AG10803 (cell line): Measurements from ENCODE around the gene RECQL5.

Source experiments
- DNase-seq: peaks from one replicate; pipeline ENCODE4 v3.0.0; 2010; ENCODE audit warnings: low read depth
- H3K4me3 ChIP-seq: 2 replicates; pipeline ENCODE4 v1.5.1; 2011; ENCODE audit warnings: mild to moderate bottlenecking, low read length, control low read depth
- CTCF ChIP-seq: conservative IDR thresholded peaks from 2 replicates; pipeline ENCODE4 v1.5.1; 2011; ENCODE audit warnings: mild to moderate bottlenecking, low read length, control low read depth, inconsistent platforms

Gene RECQL5

GRCh38 chr17:75650874-75651273 lies 16.1 kb downstream of the RECQL5 start:
- no peak for TF ChIP-seq CTCF
- H3K4me3 ChIP-seq = no peak overlapping the region
- no peak for DNase-seq

- no peak for DNase-seq
- no peak overlapping the region for H3K4me3 ChIP-seq
- no peak for TF ChIP-seq CTCF
Observed at GRCh38 chr17:75649687-75650086, 17.3 kb downstream of the RECQL5 start.

- TF ChIP-seq CTCF = no peak
- no peak overlapping the region for H3K4me3 ChIP-seq
- DNase-seq = no peak
Observed at GRCh38 chr17:75647921-75648320, 19.0 kb downstream of the RECQL5 start.

- H3K4me3 ChIP-seq = no peak overlapping the region
- DNase-seq = no peak
- TF ChIP-seq CTCF = no peak
Observed at GRCh38 chr17:75647061-75647460, 19.9 kb downstream of the RECQL5 start.

GRCh38 chr17:75646638-75646992 lies 20.3 kb downstream of the RECQL5 start:
- no peak for TF ChIP-seq CTCF

GRCh38 chr17:75645889-75646637 lies 20.9 kb downstream of the RECQL5 start:
- DNase-seq = no peak
- no peak for TF ChIP-seq CTCF
- H3K4me3 ChIP-seq = no peak overlapping the region

More at GRCh38 chr17:75646638-75646992, 20.3 kb downstream of the RECQL5 start:
- DNase-seq = no peak
- no peak overlapping the region for H3K4me3 ChIP-seq

- no peak overlapping the region for H3K4me3 ChIP-seq
- DNase-seq = no peak
- no peak for TF ChIP-seq CTCF
Observed at GRCh38 chr17:75645501-75645888, 21.5 kb downstream of the RECQL5 start.
